CD14-positive monocyte (primary cell): ENCODE data around the gene CKAP5. TPM values are rescaled to one million over a fixed set of nuclear protein-coding genes. Genes with fewer than 3 reads are reported as not detected.

Experiments used
- DNase-seq, 3 donors: peaks; one replicate each; pipeline ENCODE4 v3.0.0-alpha.2; 2011 to 2022
- H2AFZ ChIP-seq: 2 replicates; pipeline ENCODE4 v1.6.0; 2012; ENCODE audit warnings: mild to moderate bottlenecking, low read depth, low read length, inconsistent platforms; ENCODE audit not compliant: insufficient read depth, poor library complexity, severe bottlenecking
- H3K27ac ChIP-seq, 2 donors: 1 replicate in 1 of 2; 2 replicates in 1 of 2; pipeline ENCODE4 v1.5.1; 2012 to 2013; ENCODE audit warnings: low read length in 2 of 2, control low read depth in 1 of 2, inconsistent platforms in 1 of 2, low read depth in 1 of 2, mild to moderate bottlenecking in 1 of 2
- H3K27me3 ChIP-seq, 2 donors: one replicate each; pipeline versions ENCODE4 v1.6.0 to v1.6.1; 2011 to 2013; ENCODE audit warnings: low read length in 2 of 2; ENCODE audit not compliant: control insufficient read depth in 2 of 2, insufficient read depth in 2 of 2
- H3K36me3 ChIP-seq, 2 donors: replicated peaks in 1 of 2; 1 replicate in 1 of 2; 2 replicates in 1 of 2; pipeline versions ENCODE4 v1.5.1 to v1.6.1; 2012 to 2013; ENCODE audit warnings: low read length in 2 of 2, control low read depth in 1 of 2, inconsistent platforms in 1 of 2, mild to moderate bottlenecking in 1 of 2; ENCODE audit not compliant: insufficient read depth in 2 of 2, control insufficient read depth in 1 of 2
- H3K4me1 ChIP-seq, 2 donors: 1 replicate in 1 of 2; 2 replicates in 1 of 2; pipeline versions ENCODE4 v1.5.1 to v1.6.1; 2012 to 2013; ENCODE audit warnings: low read length in 2 of 2, control low read depth in 1 of 2, inconsistent platforms in 1 of 2, mild to moderate bottlenecking in 1 of 2, moderate library complexity in 1 of 2; ENCODE audit not compliant: insufficient read depth in 2 of 2, control insufficient read depth in 1 of 2
- H3K4me2 ChIP-seq: replicated peaks from 2 replicates; pipeline ENCODE3; 2012; ENCODE audit warnings: low read length, moderate library complexity, mild to moderate bottlenecking; ENCODE audit not compliant: poor library complexity, severe bottlenecking; ENCODE audit errors: extremely low read depth
- H3K4me3 ChIP-seq, 3 experiments: fragments of 200-600 bp in 1 of 3; sonication (generic) in 1 of 3; replicated peaks in 1 of 3; 1 replicate in 2 of 3; 2 replicates in 1 of 3; pipeline ENCODE4 v1.5.1; 2011 to 2013; ENCODE audit warnings: low read length in 3 of 3, mild to moderate bottlenecking in 3 of 3, control low read depth in 2 of 3, low read depth in 2 of 3, inconsistent platforms in 1 of 3, moderate library complexity in 1 of 3
- H3K79me2 ChIP-seq: 2 replicates; pipeline ENCODE4 v1.6.0; 2012; ENCODE audit warnings: mild to moderate bottlenecking, control low read depth, inconsistent platforms, low read length, moderate library complexity; ENCODE audit not compliant: insufficient read depth
- H3K9ac ChIP-seq: 2 replicates; pipeline ENCODE4 v1.6.0; 2017; ENCODE audit warnings: low read length, mild to moderate bottlenecking; ENCODE audit not compliant: insufficient read depth, poor library complexity, severe bottlenecking
- H3K9me3 ChIP-seq, 2 donors: replicated peaks in 1 of 2; 1 replicate in 1 of 2; 2 replicates in 1 of 2; pipeline versions ENCODE4 v1.5.1 to v1.6.1; 2012 to 2013; ENCODE audit warnings: low read length in 2 of 2, control low read depth in 1 of 2; ENCODE audit not compliant: control insufficient read depth in 1 of 2, insufficient read depth in 1 of 2
- H4K20me1 ChIP-seq: 2 replicates; pipeline ENCODE4 v1.6.0; 2012; ENCODE audit warnings: mild to moderate bottlenecking, low read length, control low read depth, moderate library complexity; ENCODE audit not compliant: insufficient read depth
- H3K27ac Mint-ChIP-seq, 7 donors: one replicate each; pipeline ENCODE4 v1.8.0; 2020; ENCODE audit warnings: mild to moderate bottlenecking in 7 of 7, mixed read lengths in 7 of 7, moderate library complexity in 6 of 7, inconsistent platforms in 2 of 7
- H3K27me3 Mint-ChIP-seq, 3 donors: one replicate each; pipeline ENCODE4 v1.8.0; 2021 to 2022; ENCODE audit warnings: low read depth in 3 of 3, mild to moderate bottlenecking in 3 of 3, mixed read lengths in 3 of 3, moderate library complexity in 3 of 3, inconsistent platforms in 1 of 3
- H3K36me3 Mint-ChIP-seq, 2 donors: one replicate each; pipeline ENCODE4 v1.8.0; 2020; ENCODE audit warnings: mixed read lengths in 2 of 2, inconsistent platforms in 1 of 2, mild to moderate bottlenecking in 1 of 2
- H3K4me1 Mint-ChIP-seq: one replicate; pipeline ENCODE4 v1.8.0; 2020; ENCODE audit warnings: mild to moderate bottlenecking, mixed read lengths
- H3K4me3 Mint-ChIP-seq, 2 donors: one replicate each; pipeline ENCODE4 v1.8.0; 2020; ENCODE audit warnings: mild to moderate bottlenecking in 2 of 2, mixed read lengths in 2 of 2, moderate library complexity in 1 of 2
- H3K9me3 Mint-ChIP-seq, 7 donors: one replicate each; pipeline ENCODE4 v1.8.0; 2020 to 2022; ENCODE audit warnings: mixed read lengths in 7 of 7, mild to moderate bottlenecking in 6 of 7, moderate library complexity in 6 of 7, inconsistent platforms in 2 of 7
- CTCF ChIP-seq: fragments of 200-600 bp; IDR thresholded peaks from one replicate; pipeline ENCODE4 v1.8.0; 2022; ENCODE audit warnings: antibody characterized with exemption, mild to moderate bottlenecking
- WGBS: methylation state at CpG from one replicate; pipeline ENCODE4 v1.1.5; 2013; ENCODE audit warnings: missing lambda C conversion rate; ENCODE audit not compliant: insufficient coverage; 5-methylcytosine and 5-hydroxymethylcytosine counted together
- intact Hi-C, 2 donors: fragments of 100-400 bp; cut with micrococcal nuclease; formaldehyde crosslinking; loops; one replicate each; pipeline versions ENCODE4 v1.15.0 to v1.15.1; 2023
- polyA plus RNA-seq, 3 donors: library from polyadenylated mRNA; depleted of rRNA in 1 of 3; unstranded in 2 of 3; stranded (reverse) in 1 of 3; fragments of 300-500 nt in 2 of 3; fragments of >200 nt in 1 of 3; fragmentation: Illumina TruSeq in 2 of 3; gene quantifications; 1 replicate in 2 of 3; 2 replicates in 1 of 3; pipeline ENCODE4 v1.2.3, GENCODE V29; 2012 to 2021

CKAP5 gene
- polyA plus RNA-seq, 3 donors: 6.4 to 10.2 (median 7.9) TPM

DNA sequence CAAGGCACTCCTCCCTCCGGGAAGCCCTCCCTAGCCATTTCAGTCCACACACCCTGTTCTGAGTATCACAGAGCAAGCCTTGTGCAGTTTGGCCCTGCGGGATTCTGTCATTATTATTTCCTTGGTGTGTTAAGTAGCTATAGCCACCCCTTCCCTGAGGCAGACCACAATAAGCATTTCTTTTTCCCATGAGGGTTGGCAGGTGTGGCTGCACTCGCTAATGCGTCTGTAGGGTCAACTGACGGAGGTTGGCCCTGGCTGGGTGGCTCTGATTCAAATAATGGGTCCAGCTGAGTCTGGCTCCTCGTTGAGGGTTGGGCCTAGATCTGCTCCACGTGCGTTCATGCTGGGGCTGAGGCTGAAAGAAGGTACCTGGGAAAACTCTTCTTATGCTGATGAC, 122.0 kb downstream of the CKAP5 start:
- H3K27me3 ChIP-seq: no peaks in the 10 kb centered on the region
- no peaks in the 10 kb centered on the region for H4K20me1 ChIP-seq
- intact Hi-C loops: no loop called here
- DNase-seq: no peak
- Mint-ChIP-seq H3K27ac (no peak overlapping the region), H3K36me3 (no peaks in the 10 kb centered on the region), H3K4me3 (no peak overlapping the region), H3K4me1 (peaks cover 6% of the 10 kb centered on the region), H3K27me3 (peaks cover 0 to 8% (median 5%) of the 10 kb centered on the region in 3 donors), H3K9me3 (peaks cover 0 to 3% (median 0%) of the 10 kb centered on the region in 7 donors)
- H3K79me2 ChIP-seq: no peaks in the 10 kb centered on the region
- no peak overlapping the region for H3K4me2 ChIP-seq
- WGBS: 85% methylated on average over 7 of the region's 8 CpGs
- H3K4me3 ChIP-seq: no peak overlapping the region
- no peak overlapping the region for H2AFZ ChIP-seq
- no peaks in the 10 kb centered on the region for H3K9me3 ChIP-seq
- H3K9ac ChIP-seq: no peak overlapping the region
- no peaks in the 10 kb centered on the region for H3K4me1 ChIP-seq
- no peaks in the 10 kb centered on the region for H3K36me3 ChIP-seq
- no peak overlapping the region for H3K27ac ChIP-seq
- TF ChIP-seq CTCF: no peak

GRCh38 chr11:46723359-46723680, 122.8 kb downstream of the CKAP5 start:
- Mint-ChIP-seq H3K9me3 (peaks cover 0 to 3% (median 0%) of the 10 kb centered on the region in 7 donors), H3K4me1 (peaks cover 6% of the 10 kb centered on the region), H3K27ac (peak overlapping the region in 1 of 7 donors; percentile 57), H3K27me3 (peaks cover 0 to 8% (median 5%) of the 10 kb centered on the region in 3 donors), H3K4me3 (no peak overlapping the region), H3K36me3 (no peaks in the 10 kb centered on the region)
- H3K27me3 ChIP-seq: no peaks in the 10 kb centered on the region
- H4K20me1 ChIP-seq: no peaks in the 10 kb centered on the region
- no peak overlapping the region for H3K27ac ChIP-seq
- no peak overlapping the region for H3K4me2 ChIP-seq
- no peak overlapping the region for H3K9ac ChIP-seq
- no peak for TF ChIP-seq CTCF
- WGBS: 88% methylated on average over 3 of the region's 8 CpGs
- H3K79me2 ChIP-seq: no peaks in the 10 kb centered on the region
- no peaks in the 10 kb centered on the region for H3K36me3 ChIP-seq
- no peaks in the 10 kb centered on the region for H3K9me3 ChIP-seq
- H2AFZ ChIP-seq: no peak overlapping the region
- intact Hi-C loops: no loop called here
- no peak for DNase-seq
- no peak overlapping the region for H3K4me3 ChIP-seq
- no peaks in the 10 kb centered on the region for H3K4me1 ChIP-seq
